ENCODE data around the gene HECTD4.

Gene HECTD4

GRCh38 chr12:112370199-112370598 is 12.0 kb downstream of the HECTD4 start:
- TF ChIP-seq CTCF (IDR thresholded peaks at IDR 0.05), result no peak

- no peak for TF ChIP-seq CTCF (IDR thresholded peaks at IDR 0.05)
These were observed 13.4 kb downstream of the HECTD4 start for GRCh38 chr12:112368856-112369255.

GRCh38 chr12:112367965-112368364 is 14.3 kb downstream of the HECTD4 start:
- no peak for TF ChIP-seq CTCF (IDR thresholded peaks at IDR 0.05)

GRCh38 chr12:112362310-112362709 is 19.9 kb downstream of the HECTD4 start:
- no peak for TF ChIP-seq CTCF (IDR thresholded peaks at IDR 0.05)

- no peak for TF ChIP-seq CTCF (IDR thresholded peaks at IDR 0.05)
These were observed 21.0 kb downstream of the HECTD4 start for GRCh38 chr12:112361271-112361670.

- no peak for TF ChIP-seq CTCF (IDR thresholded peaks at IDR 0.05)
These were observed 22.9 kb downstream of the HECTD4 start for GRCh38 chr12:112359290-112359689.

GRCh38 chr12:112357214-112357613 is 25.0 kb downstream of the HECTD4 start:
- no peak for TF ChIP-seq CTCF (IDR thresholded peaks at IDR 0.05)

GRCh38 chr12:112354399-112354798 is 27.8 kb downstream of the HECTD4 start:
- no peak for TF ChIP-seq CTCF (IDR thresholded peaks at IDR 0.05)
